Lung (tissue), 12 donors: ENCODE data around the gene TMEM181. TPM values are rescaled to one million over a fixed set of nuclear protein-coding genes. Genes with fewer than 3 reads are reported as not detected.

ENCODE experiments used
- ATAC-seq: fragments of 200-7000 bp; cut with Tn5 transposase; one replicate; pipeline ENCODE4 v1.9.1; 2020; ENCODE audit warnings: moderate number of reproducible peaks; ENCODE audit not compliant: insufficient read depth, low FRiP score
- DNase-seq, 3 donors: peaks; one replicate each; pipeline ENCODE4 v3.0.0-alpha.2; 2013 to 2017
- H3K27ac ChIP-seq, 2 donors: one replicate each; pipeline ENCODE4 v1.5.1; 2013; ENCODE audit warnings: mild to moderate bottlenecking in 2 of 2, moderate library complexity in 2 of 2, control low read depth in 1 of 2, inconsistent platforms in 1 of 2, low read depth in 1 of 2, low read length in 1 of 2
- H3K27me3 ChIP-seq, 3 donors: one replicate each; pipeline ENCODE4 v1.5.1; 2013; ENCODE audit warnings: low read length in 2 of 3; ENCODE audit not compliant: control insufficient read depth in 3 of 3, insufficient read depth in 3 of 3
- H3K36me3 ChIP-seq, 4 donors: one replicate each; pipeline ENCODE4 v1.5.1; 2013; ENCODE audit warnings: low read length in 4 of 4, mild to moderate bottlenecking in 1 of 4, moderate library complexity in 1 of 4; ENCODE audit not compliant: control insufficient read depth in 4 of 4, insufficient read depth in 4 of 4
- H3K4me1 ChIP-seq, 5 donors: one replicate each; pipeline ENCODE4 v1.5.1; 2013; ENCODE audit warnings: low read length in 5 of 5, mild to moderate bottlenecking in 2 of 5, moderate library complexity in 1 of 5; ENCODE audit not compliant: control insufficient read depth in 5 of 5, insufficient read depth in 5 of 5
- H3K4me3 ChIP-seq: one replicate; pipeline ENCODE4 v1.5.1; 2013; ENCODE audit warnings: mild to moderate bottlenecking, control low read depth, moderate library complexity
- H3K9ac ChIP-seq, 2 donors: one replicate each; pipeline ENCODE4 v1.5.1; 2013; ENCODE audit warnings: low read length in 2 of 2, control low read depth in 1 of 2; ENCODE audit not compliant: insufficient read depth in 1 of 2
- H3K9me3 ChIP-seq, 4 donors: one replicate each; pipeline ENCODE4 v1.5.1; 2013; ENCODE audit warnings: low read length in 3 of 4, mild to moderate bottlenecking in 1 of 4, moderate library complexity in 1 of 4; ENCODE audit not compliant: control insufficient read depth in 4 of 4, insufficient read depth in 3 of 4
- CTCF ChIP-seq: IDR thresholded peaks from 2 replicates; pipeline ENCODE4 v1.5.1; 2012; ENCODE audit warnings: mild to moderate bottlenecking; ENCODE audit errors: control extremely low read depth, extremely low read depth
- WGBS, 2 donors: extraction: QIAGEN DNeasy Blood & Tissue Kit; methylation state at CpG; one replicate each; pipeline ENCODE4 v1.1.7; 2013; 5-methylcytosine and 5-hydroxymethylcytosine counted together
- polyA plus RNA-seq, 2 donors: library from polyadenylated mRNA; stranded (reverse); fragments of 200-250 nt; gene quantifications; one replicate each; pipeline ENCODE4 v1.2.1, GENCODE V29; 2013
- total RNA-seq, 2 donors: library from RNA; depleted of rRNA in 1 of 2; stranded (reverse); fragments of >200 nt in 1 of 2; gene quantifications; one replicate each; pipeline ENCODE4 v1.2.1, GENCODE V29; 2014 to 2021
- donor health status: control.
- donor health status: control.
- donor health status: Bipolar disorder and iron deficiency.
- donor health status: healthy.
- donor health status: DM: yes; HTN: yes; CAD: no.

Gene TMEM181
- total and polyA plus RNA-seq, 4 donors: 14.5 to 28.5 (median 20.5) TPM

DNA sequence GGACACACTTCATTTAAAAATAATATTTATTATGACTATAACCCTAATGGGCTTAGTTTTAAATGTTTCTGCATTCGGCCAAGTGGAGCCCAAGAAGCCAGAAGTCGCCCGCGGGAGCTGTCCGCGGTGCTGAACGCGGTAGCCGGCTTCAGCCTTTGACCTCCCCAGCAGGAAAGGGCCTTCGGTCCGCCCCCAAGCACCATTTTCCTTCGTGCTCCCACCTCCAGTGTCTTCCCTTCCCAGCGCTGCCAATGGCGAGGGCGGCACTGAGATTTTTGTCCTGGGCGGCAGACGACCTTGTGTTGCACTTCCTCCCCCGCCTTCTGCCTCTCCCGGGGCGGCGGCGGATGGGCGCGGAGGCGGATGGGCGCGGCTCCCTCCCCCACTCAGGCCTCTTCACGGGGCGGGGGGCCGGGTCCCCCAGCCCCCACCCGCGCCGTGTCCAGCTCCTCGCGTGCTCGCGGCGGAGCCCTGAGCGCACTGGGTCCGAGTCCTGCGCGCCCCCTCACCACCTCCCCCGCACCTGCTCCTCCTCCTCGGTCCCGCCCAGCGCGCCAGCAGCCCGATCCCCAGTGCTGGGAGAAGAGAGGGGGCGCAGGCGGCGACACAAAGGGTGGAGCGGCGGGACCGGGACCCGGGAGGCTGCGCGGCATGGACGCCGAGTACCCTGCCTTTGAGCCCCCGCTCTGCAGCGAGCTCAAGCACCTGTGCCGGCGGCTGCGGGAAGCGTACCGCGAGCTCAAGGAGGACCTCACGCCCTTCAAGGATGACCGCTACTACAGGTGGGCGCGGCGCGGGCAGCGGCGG, 23.6 kb upstream of the TMEM181 start:
- 1 to 2% methylated on average over 52 to 75 of the region's 75 CpGs for whole genome bisulfite sequencing, 2 donors
- TF ChIP-seq CTCF: no peak

DNA sequence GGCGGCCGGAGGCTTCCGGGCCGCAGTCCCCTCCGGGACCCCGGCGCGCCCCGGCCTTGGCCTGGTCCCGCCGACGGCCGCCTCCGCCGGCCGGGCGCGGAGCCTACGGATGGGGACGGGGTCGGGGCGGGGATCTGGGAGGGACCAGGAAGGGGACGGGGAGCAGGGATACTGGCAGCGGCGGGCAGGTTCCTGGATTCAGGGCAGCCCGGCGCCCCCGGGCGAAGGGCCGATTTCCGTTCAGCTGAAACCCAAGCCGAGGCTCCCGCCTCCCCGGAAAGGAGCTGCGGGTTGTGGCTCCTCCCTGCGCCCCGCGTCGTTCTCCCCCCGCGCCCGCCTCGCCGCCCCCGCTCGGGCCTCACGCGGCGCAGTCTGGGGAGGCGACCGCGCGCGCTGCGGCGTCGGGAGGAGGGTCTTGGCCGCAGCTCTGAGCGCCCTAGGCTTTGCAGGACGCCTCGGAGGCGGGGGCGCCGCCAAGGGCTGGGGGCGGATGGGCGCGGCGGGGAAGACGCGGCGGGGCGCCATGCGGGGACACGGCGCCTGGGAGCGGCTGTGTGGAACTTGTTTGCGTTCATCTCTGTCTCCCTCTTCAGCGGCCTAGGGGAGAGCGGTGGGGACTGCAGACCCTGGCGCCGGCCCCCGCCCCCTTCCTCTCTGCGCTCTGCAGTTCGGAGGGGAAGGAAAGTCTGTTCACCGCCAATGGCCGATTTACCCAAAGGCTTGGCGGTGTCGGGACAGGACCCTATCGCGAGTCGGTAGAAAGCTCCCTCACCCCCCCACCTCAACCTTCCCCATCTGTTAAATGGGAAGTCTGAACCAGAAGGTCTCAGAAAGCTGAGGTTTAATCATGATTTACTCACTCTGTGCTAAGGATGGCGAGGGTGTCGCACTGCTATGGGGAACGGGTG, 22.7 kb upstream of the TMEM181 start:
- no peak overlapping the region for H3K9ac ChIP-seq
- no peak overlapping the region for H3K27ac ChIP-seq
- ATAC-seq: peak; percentile 49
- WGBS, 2 donors: 4% methylated on average over 60 to 94 of the region's 94 CpGs
- H3K9me3 ChIP-seq: no peaks in the 10 kb centered on the region
- peak; percentile 42 to 56 (median 52) for DNase-seq
- no peak for TF ChIP-seq CTCF
- H3K4me3 ChIP-seq: peak overlapping the region; percentile 62
- peaks cover 0 to 5% (median 3%) of the 10 kb centered on the region in 3 donors for H3K27me3 ChIP-seq
- H3K4me1 ChIP-seq: peaks cover 0 to 19% (median 4%) of the 10 kb centered on the region in 5 donors
- H3K36me3 ChIP-seq: no peaks in the 10 kb centered on the region

More for the DNA sequence above, 23.6 kb upstream of the TMEM181 start:
- Histone ChIP-seq H3K4me3 (peak overlapping the region; percentile 62), H3K9ac (no peak overlapping the region), H3K9me3 (no peaks in the 10 kb centered on the region), H3K27me3 (peaks cover 0 to 5% (median 3%) of the 10 kb centered on the region in 3 donors), H3K36me3 (no peaks in the 10 kb centered on the region), H3K27ac (no peak overlapping the region), H3K4me1 (peaks cover 0 to 19% (median 4%) of the 10 kb centered on the region in 5 donors)
- DNase-seq (peak; percentile 85 to 89 (median 85)), ATAC-seq (peak; percentile 80)

- H3K27me3 ChIP-seq: peaks cover 0 to 5% (median 3%) of the 10 kb centered on the region in 3 donors
- TF ChIP-seq CTCF: no peak
- ATAC-seq (no peak), DNase-seq (no peak)
- WGBS, 2 donors: 42 to 48% methylated on average over 2 of the region's 2 CpGs
- H3K4me3 ChIP-seq: no peak overlapping the region
- H3K27ac ChIP-seq: no peak overlapping the region
- no peaks in the 10 kb centered on the region for H3K36me3 ChIP-seq
- H3K4me1 ChIP-seq: peaks cover 0 to 19% (median 4%) of the 10 kb centered on the region in 5 donors
- H3K9ac ChIP-seq: no peak overlapping the region
- H3K9me3 ChIP-seq: no peaks in the 10 kb centered on the region
Observed at GRCh38 chr6:158538741-158539140, 21.1 kb upstream of the TMEM181 start.
